GM18907 (cell line): ENCODE measurements around the gene PRCD.
A peak's percentile ranks its signal among the peaks of the same experiment; 100 is the strongest.
"Not testable (repeated sequence)": the region's sequence is repeated elsewhere in the genome, so short reads cannot be mapped to it uniquely, and the experiment has no call there.

ENCODE experiments used
- ATAC-seq: cut with Tn5 transposase; IDR thresholded peaks from one replicate; pipeline ENCODE4 v1.9.1; 2021; ENCODE audit warnings: mild to moderate bottlenecking, moderate library complexity; ENCODE audit not compliant: unreplicated experiment

PRCD gene

GRCh38 chr17:76551685-76552084 is 11.8 kb downstream of the PRCD start:
- ATAC-seq: no peak

GRCh38 chr17:76553178-76553908 is 13.5 kb downstream of the PRCD start:
- no peak for ATAC-seq

GRCh38 chr17:76554131-76554530 is 14.3 kb downstream of the PRCD start:
- ATAC-seq: no peak

- ATAC-seq: peak; percentile 36
Measured at GRCh38 chr17:76556765-76557367, 17.0 kb downstream of the PRCD start.

GRCh38 chr17:76557368-76558197 is 17.7 kb downstream of the PRCD start:
- ATAC-seq: peak; percentile 87

GRCh38 chr17:76558198-76559095 is 18.6 kb downstream of the PRCD start:
- no peak for ATAC-seq

- not testable (repeated sequence) for ATAC-seq
Measured at GRCh38 chr17:76559460-76559859, 19.6 kb downstream of the PRCD start.

GRCh38 chr17:76560036-76560876 is 20.4 kb downstream of the PRCD start:
- no peak for ATAC-seq

GRCh38 chr17:76560877-76561221 is 21.0 kb downstream of the PRCD start:
- no peak for ATAC-seq

GRCh38 chr17:76561332-76561731 is 21.5 kb downstream of the PRCD start:
- ATAC-seq: no peak

- ATAC-seq: no peak
Measured at GRCh38 chr17:76561799-76562268, 22.0 kb downstream of the PRCD start.

- ATAC-seq: no peak
Measured at GRCh38 chr17:76562734-76563148, 22.9 kb downstream of the PRCD start.

GRCh38 chr17:76563359-76563758 is 23.5 kb downstream of the PRCD start:
- ATAC-seq: not testable (repeated sequence)

- ATAC-seq: not testable (repeated sequence)
Measured at GRCh38 chr17:76564991-76565727, 25.3 kb downstream of the PRCD start.

GRCh38 chr17:76565728-76566612 is 26.1 kb downstream of the PRCD start:
- ATAC-seq: no peak

- no peak for ATAC-seq
Measured at GRCh38 chr17:76566613-76566943, 26.7 kb downstream of the PRCD start.

GRCh38 chr17:76566988-76567431 is 27.2 kb downstream of the PRCD start:
- no peak for ATAC-seq
